ENCODE measurements around the gene DOCK2.

DOCK2 gene

DNA sequence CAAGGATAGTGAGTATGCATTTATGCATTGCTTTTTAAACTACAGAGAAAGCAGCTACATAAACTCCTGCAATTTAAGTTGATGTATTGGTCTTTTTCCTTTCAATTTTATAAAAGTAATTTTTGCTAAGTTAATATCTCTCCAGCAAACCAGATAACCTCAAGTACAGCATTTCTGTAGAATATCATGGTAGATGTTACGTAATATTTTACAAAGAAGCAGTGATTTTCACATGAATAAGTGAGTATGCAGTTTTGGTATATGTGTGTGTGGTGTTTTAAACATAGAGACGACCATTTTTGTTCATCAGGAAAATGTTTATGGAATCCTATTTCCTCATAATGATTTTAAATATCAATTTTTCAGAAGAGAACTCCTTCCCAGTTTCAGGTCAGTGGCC is 224.4 kb downstream of the DOCK2 start:
- Histone ChIP-seq H3K27me3 (no peaks in the 10 kb centered on the region), H3K4me2 (no peak overlapping the region), H3K9me3 (replicated peaks in 1 of 11) (no peaks in the 10 kb centered on the region), H3K36me3 (peaks cover 0 to 95% (median 11%) of the 10 kb centered on the region in 11 experiments; a peak in 14 of 22 replicates), H4K20me1 (peaks cover 0 to 97% (median 0%) of the 10 kb centered on the region in 11 experiments; a peak in 7 of 22 replicates), H3K4me3 (no peak overlapping the region), H3K9ac (no peak overlapping the region), H3K27ac (no peak overlapping the region), H3K4me1 (peaks cover 0 to 7% (median under 1%) of the 10 kb centered on the region in 10 experiments; a peak in 3 of 20 replicates)
- TF ChIP-seq Cebpa-rat (IDR thresholded peaks at IDR 0.05), result no peak

DNA sequence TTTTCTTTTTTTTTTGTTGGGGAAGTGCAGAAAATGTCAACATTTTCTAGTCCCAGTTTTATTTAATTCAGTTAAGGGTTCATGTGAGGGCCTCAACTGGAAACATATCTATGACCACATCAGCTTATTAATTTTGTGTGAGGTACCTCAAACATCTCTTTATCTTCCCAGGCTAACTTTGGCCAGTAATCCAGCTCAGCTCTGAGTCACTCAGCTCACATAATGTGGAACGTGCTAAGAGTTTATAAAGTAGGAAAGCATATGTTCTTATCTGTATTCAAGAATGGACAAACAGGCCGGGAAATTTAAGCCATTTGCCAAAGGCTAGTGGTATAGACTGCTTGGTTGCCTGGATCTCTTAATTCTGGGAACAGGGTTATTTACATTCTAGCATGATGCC is 224.9 kb downstream of the DOCK2 start:
- Histone ChIP-seq H3K36me3 (peaks cover 0 to 95% (median 11%) of the 10 kb centered on the region in 11 experiments; a peak in 13 of 22 replicates), H3K4me3 (no peak overlapping the region), H3K4me1 (peaks cover 0 to 9% (median 0%) of the 10 kb centered on the region in 10 experiments; a peak in 2 of 20 replicates), H3K4me2 (no peak overlapping the region), H4K20me1 (peaks cover 0 to 97% (median 0%) of the 10 kb centered on the region in 11 experiments; a peak in 7 of 22 replicates), H3K27me3 (no peaks in the 10 kb centered on the region), H3K9ac (no peak overlapping the region), H3K9me3 (replicated peaks in 1 of 11) (no peaks in the 10 kb centered on the region), H3K27ac (no peak overlapping the region)
- no peak for TF ChIP-seq Cebpa-rat (IDR thresholded peaks at IDR 0.05)

DNA sequence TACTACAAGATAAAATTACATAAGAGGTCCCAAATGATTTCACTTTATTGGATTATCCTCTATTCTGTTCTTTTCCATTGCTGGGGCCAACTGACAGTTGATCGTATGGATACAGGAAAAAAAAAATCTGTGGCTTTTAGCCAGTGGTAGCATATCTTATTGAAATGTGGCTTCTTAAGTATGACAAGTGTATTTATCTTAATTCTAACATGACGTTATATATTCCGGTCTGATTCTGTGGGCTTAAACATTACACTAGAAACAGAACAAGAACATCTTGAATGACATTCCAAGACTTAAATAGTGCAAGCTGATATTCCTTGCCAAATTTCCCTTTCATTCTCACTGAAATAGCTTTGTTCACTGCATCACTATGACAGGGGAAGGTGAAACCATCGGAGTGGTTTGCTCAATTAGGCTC is 225.3 kb downstream of the DOCK2 start:
- Histone ChIP-seq H3K9ac (no peak overlapping the region), H3K4me1 (peaks cover 0 to 9% (median 0%) of the 10 kb centered on the region in 10 experiments; a peak in 2 of 20 replicates), H3K36me3 (peaks cover 0 to 95% (median 11%) of the 10 kb centered on the region in 11 experiments; a peak in 13 of 22 replicates), H3K27ac (no peak overlapping the region), H3K4me2 (no peak overlapping the region), H3K9me3 (replicated peaks in 1 of 11) (no peaks in the 10 kb centered on the region), H3K27me3 (no peaks in the 10 kb centered on the region), H3K4me3 (no peak overlapping the region), H4K20me1 (peaks cover 0 to 97% (median 0%) of the 10 kb centered on the region in 11 experiments; a peak in 7 of 22 replicates)
- TF ChIP-seq Cebpa-rat (IDR thresholded peaks at IDR 0.05), result no peak

DNA sequence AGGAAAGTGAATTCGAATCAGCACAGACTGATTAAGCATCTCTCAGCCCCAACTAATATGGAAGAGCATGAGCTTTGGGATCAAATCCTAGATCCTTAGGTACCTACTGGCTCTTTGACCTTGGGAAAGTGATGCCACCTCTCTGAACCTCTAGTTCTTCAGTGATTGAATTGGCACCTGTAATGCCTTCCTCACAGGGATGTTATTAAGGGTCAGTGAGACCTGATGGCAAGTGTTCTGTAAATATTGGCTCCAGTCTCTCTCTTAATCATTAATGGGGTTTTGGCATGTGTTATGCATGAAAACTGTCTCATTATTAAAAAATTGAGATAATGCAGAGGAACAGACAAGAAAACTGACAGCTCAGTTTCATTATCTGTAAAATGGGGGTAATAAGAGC is 227.4 kb downstream of the DOCK2 start:
- Histone ChIP-seq H3K9me3 (replicated peaks in 1 of 11) (no peaks in the 10 kb centered on the region), H3K4me1 (peaks cover 0 to 9% (median 0%) of the 10 kb centered on the region in 10 experiments; a peak in 2 of 20 replicates), H4K20me1 (peaks cover 0 to 99% (median 0%) of the 10 kb centered on the region in 11 experiments; a peak in 7 of 22 replicates), H3K4me3 (no peak overlapping the region), H3K9ac (no peak overlapping the region), H3K27ac (no peak overlapping the region), H3K27me3 (no peaks in the 10 kb centered on the region), H3K4me2 (no peak overlapping the region), H3K36me3 (peaks cover 0 to 99% (median 16%) of the 10 kb centered on the region in 11 experiments; a peak in 17 of 22 replicates)
- TF ChIP-seq Cebpa-rat (IDR thresholded peaks at IDR 0.05), result no peak

DNA sequence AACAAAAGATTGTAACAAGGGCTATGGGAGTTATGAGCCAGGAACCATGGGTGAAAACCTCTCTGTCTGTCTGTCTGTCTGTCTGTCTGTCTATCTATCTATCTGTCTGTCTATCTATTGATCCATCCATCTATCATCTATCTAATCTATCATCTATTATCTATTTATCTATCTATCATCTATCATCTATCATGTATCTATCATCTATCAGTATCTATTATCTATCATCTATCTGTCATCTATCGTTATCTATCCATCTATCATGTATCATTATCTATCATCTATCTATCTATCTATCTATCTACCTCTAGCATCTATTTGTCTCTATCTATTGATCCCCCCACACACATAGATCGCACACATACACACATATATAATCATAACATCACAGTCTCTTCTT is 230.3 kb downstream of the DOCK2 start:
- TF ChIP-seq Cebpa-rat (IDR thresholded peaks at IDR 0.05), result no peak
- Histone ChIP-seq H3K36me3 (peaks cover 0 to 100% (median 24%) of the 10 kb centered on the region in 11 experiments; a peak in 17 of 22 replicates), H3K27ac (no peak overlapping the region), H3K9ac (no peak overlapping the region), H4K20me1 (peaks cover 0 to 98% (median 3%) of the 10 kb centered on the region in 11 experiments; a peak in 7 of 22 replicates), H3K4me2 (no peak overlapping the region), H3K9me3 (replicated peaks in 1 of 11) (no peaks in the 10 kb centered on the region), H3K4me1 (0 out of 20 replicates have a peak, but pooled peaks cover 0 to 4% (median 0%) of the 10 kb centered on the region in 10 experiments), H3K27me3 (no peaks in the 10 kb centered on the region), H3K4me3 (no peak overlapping the region)

DNA sequence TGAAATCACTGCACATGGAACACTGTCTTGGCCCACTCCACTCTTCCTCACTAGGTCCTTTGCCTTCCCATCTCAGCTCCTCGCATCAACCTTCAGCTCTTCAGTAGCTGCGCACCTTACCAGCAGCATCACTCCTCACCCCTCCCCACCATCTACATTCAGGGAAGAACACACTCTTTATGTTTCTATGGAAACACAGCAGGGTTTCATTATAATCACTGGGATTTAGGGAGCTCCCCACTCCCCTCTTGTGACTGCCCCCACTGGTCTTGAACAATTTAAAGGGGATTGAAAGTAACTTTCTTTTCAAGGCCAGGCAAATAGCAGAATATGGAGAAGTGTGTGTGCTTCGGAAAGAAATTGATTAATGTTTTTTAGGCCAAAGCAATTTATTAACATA is 232.0 kb downstream of the DOCK2 start:
- 0 out of 20 replicates have a peak, but pooled peaks cover 0 to 4% (median 0%) of the 10 kb centered on the region in 10 experiments for H3K4me1 ChIP-seq
- H3K9me3 ChIP-seq (replicated peaks in 1 of 11), result no peaks in the 10 kb centered on the region
- peaks cover 0 to 98% (median 3%) of the 10 kb centered on the region in 11 experiments; a peak in 7 of 22 replicates for H4K20me1 ChIP-seq
- H3K27me3 ChIP-seq, result no peaks in the 10 kb centered on the region
- TF ChIP-seq Cebpa-rat (IDR thresholded peaks at IDR 0.05), result no peak
- H3K9ac ChIP-seq, result no peak overlapping the region
- no peak overlapping the region for H3K4me3 ChIP-seq
- no peak overlapping the region for H3K4me2 ChIP-seq
- peaks cover 0 to 100% (median 25%) of the 10 kb centered on the region in 11 experiments; a peak in 17 of 22 replicates for H3K36me3 ChIP-seq
- no peak overlapping the region for H3K27ac ChIP-seq

DNA sequence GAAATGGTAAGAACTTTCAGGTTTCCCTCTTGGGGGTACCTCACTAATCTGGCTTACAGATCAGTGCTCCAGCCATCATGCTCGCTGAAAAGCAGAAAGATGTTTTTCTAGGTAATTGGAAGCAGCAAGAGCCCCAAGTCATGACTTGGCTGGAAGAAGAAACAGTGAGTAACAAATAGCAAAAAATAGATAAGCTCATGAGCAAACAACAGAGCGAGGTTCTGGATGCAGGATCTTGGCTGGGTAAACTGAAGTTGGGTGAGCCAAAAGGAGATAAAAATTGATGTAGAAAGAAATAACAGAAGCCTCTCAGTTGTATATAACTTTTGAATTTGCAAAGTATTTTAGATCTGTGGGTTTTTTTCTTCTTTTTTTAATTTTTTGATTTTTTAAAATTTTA is 233.1 kb downstream of the DOCK2 start:
- H3K4me3 ChIP-seq, result no peak overlapping the region

DNA sequence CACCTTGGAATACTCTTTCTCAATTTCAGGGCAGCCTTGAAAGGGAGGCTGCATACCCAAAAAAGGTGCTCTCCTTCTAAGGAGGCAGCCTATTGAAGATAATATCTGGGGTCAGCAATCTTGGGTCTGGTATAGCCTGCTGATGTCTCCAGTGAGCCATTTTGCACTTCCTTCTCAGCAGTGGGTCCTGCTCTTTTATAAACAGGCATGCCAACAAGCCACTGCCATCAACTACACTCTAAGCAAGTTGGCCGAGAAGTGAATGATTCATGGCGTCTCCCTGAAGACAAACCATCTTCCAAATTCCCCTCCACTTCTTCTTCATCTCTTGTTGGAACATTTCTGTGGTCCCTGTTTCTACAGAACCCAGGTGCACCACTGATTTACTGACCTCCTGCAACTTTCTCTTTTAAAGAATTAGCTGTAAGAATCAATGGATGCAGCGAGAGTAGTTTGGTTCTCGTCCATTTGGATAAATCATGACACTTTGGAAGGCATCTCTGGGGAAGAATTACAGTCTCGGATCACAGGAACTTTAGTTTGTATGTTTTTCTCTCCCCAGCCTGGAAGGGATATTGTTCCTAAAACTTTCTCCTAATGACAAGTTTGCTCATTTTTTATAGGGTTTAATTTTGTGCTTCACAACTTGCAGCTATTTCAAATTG is 234.9 kb downstream of the DOCK2 start:
- Histone ChIP-seq H3K27ac (no peak overlapping the region), H3K4me2 (no peak overlapping the region), H3K9me3 (replicated peaks in 1 of 11) (no peaks in the 10 kb centered on the region), H3K27me3 (no peaks in the 10 kb centered on the region), H3K4me1 (no peaks in the 10 kb centered on the region), H3K36me3 (peaks cover 0 to 100% (median 30%) of the 10 kb centered on the region in 11 experiments; a peak in 17 of 22 replicates), H4K20me1 (peaks cover 0 to 97% (median 3%) of the 10 kb centered on the region in 11 experiments; a peak in 5 of 22 replicates), H3K4me3 (no peak overlapping the region), H3K9ac (no peak overlapping the region)
- no peak for TF ChIP-seq Cebpa-rat (IDR thresholded peaks at IDR 0.05)

More for the DNA sequence above, 233.1 kb downstream of the DOCK2 start:
- Histone ChIP-seq H3K4me1 (0 out of 20 replicates have a peak, but pooled peaks cover 0 to 4% (median 0%) of the 10 kb centered on the region in 10 experiments), H3K27me3 (no peaks in the 10 kb centered on the region), H3K9ac (no peak overlapping the region), H3K9me3 (replicated peaks in 1 of 11) (no peaks in the 10 kb centered on the region), H4K20me1 (peaks cover 0 to 98% (median 3%) of the 10 kb centered on the region in 11 experiments; a peak in 7 of 22 replicates), H3K27ac (no peak overlapping the region), H3K36me3 (peaks cover 0 to 100% (median 27%) of the 10 kb centered on the region in 11 experiments; a peak in 16 of 22 replicates), H3K4me2 (no peak overlapping the region)
- no peak for TF ChIP-seq Cebpa-rat (IDR thresholded peaks at IDR 0.05)

DNA sequence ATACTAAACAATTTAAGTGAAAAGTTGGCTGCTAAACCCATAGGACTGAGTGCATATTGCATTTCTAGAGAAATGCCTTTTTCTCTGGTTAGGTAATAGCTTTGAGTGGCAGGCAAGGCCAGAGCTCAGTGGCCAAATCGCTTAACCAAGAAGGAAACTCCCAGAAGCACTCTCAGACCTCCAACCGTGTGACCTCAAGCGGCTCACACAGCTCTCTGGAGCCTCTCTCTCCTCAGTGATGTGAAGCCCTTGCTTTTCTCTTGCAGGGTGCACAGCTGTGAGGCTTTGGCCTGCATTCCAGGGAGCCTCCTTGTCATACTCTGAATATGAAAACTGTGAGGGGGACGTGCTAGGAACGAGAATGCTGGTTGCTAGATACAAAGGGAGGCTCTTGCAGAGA is 236.6 kb downstream of the DOCK2 start:
- Histone ChIP-seq H3K36me3 (peaks cover 0 to 99% (median 22%) of the 10 kb centered on the region in 11 experiments; a peak in 18 of 22 replicates), H3K4me3 (no peak overlapping the region), H3K4me1 (no peaks in the 10 kb centered on the region), H3K9ac (no peak overlapping the region), H3K9me3 (replicated peaks in 1 of 11) (no peaks in the 10 kb centered on the region), H3K27me3 (no peaks in the 10 kb centered on the region), H4K20me1 (peaks cover 0 to 97% (median 3%) of the 10 kb centered on the region in 11 experiments; a peak in 5 of 22 replicates), H3K4me2 (no peak overlapping the region), H3K27ac (no peak overlapping the region)
- no peak for TF ChIP-seq Cebpa-rat (IDR thresholded peaks at IDR 0.05)
